Effector memory CD8-positive, alpha-beta T cell (primary cell): Measurements from ENCODE around the gene PCDH18.

Experiments used
- ATAC-seq: fragments of 150-1000 bp; cut with Tn5 transposase; replicated peaks from 2 replicates; pipeline ENCODE4 v1.10.0; 2021; ENCODE audit warnings: mild to moderate bottlenecking, moderate library complexity
- DNase-seq, 3 experiments: peaks; one replicate each; pipeline ENCODE4 v3.0.0; 2021
- H3K27ac Mint-ChIP-seq, 2 donors: one replicate each; pipeline ENCODE4 v1.8.0; 2022; ENCODE audit warnings: mild to moderate bottlenecking in 2 of 2, mixed read lengths in 2 of 2, moderate library complexity in 2 of 2
- H3K27me3 Mint-ChIP-seq, 2 donors: one replicate each; pipeline ENCODE4 v1.8.0; 2022; ENCODE audit warnings: mixed read lengths in 2 of 2
- H3K36me3 Mint-ChIP-seq: one replicate; pipeline ENCODE4 v1.8.0; 2022; ENCODE audit warnings: mild to moderate bottlenecking, moderate library complexity, mixed read lengths; ENCODE audit not compliant: insufficient read depth
- H3K4me1 Mint-ChIP-seq, 2 donors: one replicate each; pipeline ENCODE4 v1.8.0; 2022; ENCODE audit warnings: low read depth in 2 of 2, mixed read lengths in 2 of 2
- H3K4me3 Mint-ChIP-seq, 2 donors: one replicate each; pipeline ENCODE4 v1.8.0; 2022; ENCODE audit warnings: mild to moderate bottlenecking in 2 of 2, mixed read lengths in 2 of 2, moderate library complexity in 2 of 2
- H3K9me3 Mint-ChIP-seq, 2 donors: one replicate each; pipeline ENCODE4 v1.8.0; 2022; ENCODE audit warnings: mixed read lengths in 2 of 2

The PCDH18 gene

DNA sequence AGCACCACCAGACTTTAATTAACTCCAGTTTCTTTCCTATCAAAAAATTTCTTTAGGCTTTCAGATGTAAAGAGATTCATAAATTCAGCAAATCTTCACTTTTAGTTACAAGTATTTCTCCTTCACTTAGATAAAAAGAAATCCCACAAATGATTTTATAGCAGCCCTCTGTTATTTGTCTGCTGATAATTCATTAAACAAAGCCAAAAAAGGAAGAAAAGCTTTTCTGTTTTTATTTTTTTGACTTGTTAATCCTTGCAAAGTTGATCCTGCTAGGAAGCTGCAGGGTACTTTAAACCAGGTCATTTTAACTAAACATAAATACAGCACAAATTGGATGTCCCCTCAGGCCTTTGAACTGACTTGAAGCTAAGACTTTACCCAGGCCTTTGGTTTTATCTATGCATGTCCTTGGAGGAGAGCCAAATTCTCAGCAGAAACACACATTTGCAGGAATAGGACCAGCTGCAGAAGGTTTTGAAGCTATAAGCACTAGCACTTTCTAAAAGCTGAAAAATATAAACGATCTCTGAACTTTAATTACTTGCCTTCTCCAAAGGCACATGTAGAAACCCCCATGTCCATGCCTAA lies 57.5 kb downstream of the PCDH18 start:
- Mint-ChIP-seq H3K9me3 (peaks cover 11 to 16% of the 10 kb centered on the region in 2 donors), H3K27ac (no peak overlapping the region), H3K4me3 (no peak overlapping the region), H3K27me3 (no peaks in the 10 kb centered on the region), H3K36me3 (peaks cover 2% of the 10 kb centered on the region), H3K4me1 (no peaks in the 10 kb centered on the region)
- DNase-seq (no peak), ATAC-seq (no peak)

DNA sequence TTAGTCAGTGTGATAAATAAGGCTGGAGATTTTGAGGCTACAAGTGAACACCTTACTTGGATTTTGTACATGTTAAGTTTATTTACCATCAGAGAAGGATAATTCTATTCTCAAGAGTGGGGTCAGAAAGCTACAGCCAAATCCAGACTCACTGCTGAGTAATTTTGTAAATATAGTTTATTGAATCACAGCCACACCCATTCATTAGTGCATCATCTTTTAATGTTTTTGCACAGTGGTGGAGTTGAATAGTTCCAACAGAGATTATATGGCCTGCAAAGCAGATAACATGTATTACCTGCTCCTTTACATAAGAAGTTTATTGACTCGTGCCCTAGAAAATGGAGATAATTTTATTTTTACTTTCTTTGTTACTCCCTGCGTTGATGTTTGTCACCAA lies 60.4 kb downstream of the PCDH18 start:
- no peak for ATAC-seq
- no peak for DNase-seq
- H3K4me1 Mint-ChIP-seq = no peaks in the 10 kb centered on the region
- peaks cover 0 to 2% of the 10 kb centered on the region in 2 donors for H3K9me3 Mint-ChIP-seq
- no peak overlapping the region for H3K4me3 Mint-ChIP-seq
- H3K36me3 Mint-ChIP-seq = no peaks in the 10 kb centered on the region
- H3K27me3 Mint-ChIP-seq = no peaks in the 10 kb centered on the region
- H3K27ac Mint-ChIP-seq = no peak overlapping the region

DNA sequence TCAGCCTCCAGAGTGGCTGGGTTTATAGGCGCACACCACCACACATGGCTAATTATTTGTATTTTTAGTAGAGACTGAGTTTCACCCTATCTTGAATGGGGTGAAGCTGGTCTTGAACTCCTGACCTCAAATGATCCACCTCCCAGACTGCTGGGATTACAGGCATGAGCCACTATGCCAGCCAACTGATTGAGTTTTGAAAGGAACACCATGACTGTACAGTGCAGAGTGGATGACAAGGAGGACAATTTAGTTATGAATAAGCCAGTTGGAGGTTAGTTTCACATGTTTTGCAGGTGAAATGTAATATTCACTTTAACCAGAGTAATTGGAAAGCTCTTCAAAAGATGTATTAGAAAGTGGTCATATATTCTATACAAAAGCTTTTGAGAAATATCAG lies 60.8 kb downstream of the PCDH18 start:
- Mint-ChIP-seq H3K4me1 (no peaks in the 10 kb centered on the region), H3K4me3 (no peak overlapping the region), H3K9me3 (peaks cover 0 to 2% of the 10 kb centered on the region in 2 donors), H3K27ac (no peak overlapping the region), H3K36me3 (no peaks in the 10 kb centered on the region), H3K27me3 (no peaks in the 10 kb centered on the region)
- ATAC-seq = no peak
- no peak for DNase-seq

DNA sequence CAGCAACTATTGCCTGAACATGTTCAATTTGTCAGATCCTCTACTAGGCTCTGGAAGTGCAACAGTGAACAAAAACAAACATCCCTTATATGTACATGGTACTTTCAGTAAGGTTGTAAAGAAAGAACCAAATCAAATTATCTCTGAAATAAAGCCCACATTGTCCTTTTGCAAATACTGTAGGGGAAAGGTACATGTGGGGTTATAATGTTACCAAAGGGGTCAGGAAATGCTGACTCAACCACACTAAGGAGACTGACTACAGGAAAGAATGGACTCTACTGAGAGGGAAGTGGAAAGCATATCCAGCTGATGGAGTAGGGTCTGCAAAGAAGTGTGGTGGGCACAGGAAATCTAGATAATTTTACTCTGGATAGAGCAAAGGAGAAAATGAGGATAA lies 61.5 kb downstream of the PCDH18 start:
- no peaks in the 10 kb centered on the region for H3K4me1 Mint-ChIP-seq
- H3K27ac Mint-ChIP-seq = no peak overlapping the region
- no peak overlapping the region for H3K4me3 Mint-ChIP-seq
- peaks cover 0 to 2% of the 10 kb centered on the region in 2 donors for H3K9me3 Mint-ChIP-seq
- ATAC-seq = no peak
- no peaks in the 10 kb centered on the region for H3K36me3 Mint-ChIP-seq
- no peak for DNase-seq
- no peaks in the 10 kb centered on the region for H3K27me3 Mint-ChIP-seq
